Loucy (cell line): Measurements from ENCODE around the gene SLC2A1.

Experiments
- EZH2phosphoT487 ChIP-seq: fragments of 200-600 bp; IDR thresholded peaks from 2 replicates; pipeline ENCODE4 v1.6.1; 2018; ENCODE audit warnings: antibody characterized with exemption, mild to moderate bottlenecking, moderate library complexity, borderline replicate concordance
- TF ChIP-seq, protein P1 (sequence below): fragments of 200-600 bp; sonication (generic); conservative IDR thresholded peaks from 2 replicates; pipeline ENCODE4 v1.5.1; 2014; ENCODE audit warnings: mild to moderate bottlenecking, antibody characterized with exemption, low read length

- TF ChIP-seq, protein P1, sequence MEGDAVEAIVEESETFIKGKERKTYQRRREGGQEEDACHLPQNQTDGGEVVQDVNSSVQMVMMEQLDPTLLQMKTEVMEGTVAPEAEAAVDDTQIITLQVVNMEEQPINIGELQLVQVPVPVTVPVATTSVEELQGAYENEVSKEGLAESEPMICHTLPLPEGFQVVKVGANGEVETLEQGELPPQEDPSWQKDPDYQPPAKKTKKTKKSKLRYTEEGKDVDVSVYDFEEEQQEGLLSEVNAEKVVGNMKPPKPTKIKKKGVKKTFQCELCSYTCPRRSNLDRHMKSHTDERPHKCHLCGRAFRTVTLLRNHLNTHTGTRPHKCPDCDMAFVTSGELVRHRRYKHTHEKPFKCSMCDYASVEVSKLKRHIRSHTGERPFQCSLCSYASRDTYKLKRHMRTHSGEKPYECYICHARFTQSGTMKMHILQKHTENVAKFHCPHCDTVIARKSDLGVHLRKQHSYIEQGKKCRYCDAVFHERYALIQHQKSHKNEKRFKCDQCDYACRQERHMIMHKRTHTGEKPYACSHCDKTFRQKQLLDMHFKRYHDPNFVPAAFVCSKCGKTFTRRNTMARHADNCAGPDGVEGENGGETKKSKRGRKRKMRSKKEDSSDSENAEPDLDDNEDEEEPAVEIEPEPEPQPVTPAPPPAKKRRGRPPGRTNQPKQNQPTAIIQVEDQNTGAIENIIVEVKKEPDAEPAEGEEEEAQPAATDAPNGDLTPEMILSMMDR = no peak
- TF ChIP-seq EZH2phosphoT487 = no peak
Observed at GRCh38 chr1:42931911-42932422, 26.7 kb downstream of the SLC2A1 start.
